BE2C (cell line): ENCODE data around the gene MYCBP2.
"Not testable (repeated sequence)": the region's sequence is repeated elsewhere in the genome, so short reads cannot be mapped to it uniquely, and the experiment has no call there.

ENCODE experiments used
- DNase-seq: peaks from one replicate; pipeline ENCODE4 v3.0.0-alpha.2; 2020
- H3K27me3 ChIP-seq: fragments of 250-450 bp; sonication (Bioruptor Pico); 2 replicates; pipeline ENCODE4 v1.5.1; 2020; ENCODE audit warnings: mild to moderate bottlenecking
- H3K36me3 ChIP-seq: fragments of 250-450 bp; sonication (Bioruptor Pico); 2 replicates; pipeline ENCODE4 v1.5.1; 2020; ENCODE audit warnings: mild to moderate bottlenecking
- H3K4me1 ChIP-seq: fragments of 250-450 bp; sonication (Bioruptor Pico); 2 replicates; pipeline ENCODE4 v1.5.1; 2020
- H3K4me3 ChIP-seq: 2 replicates; pipeline ENCODE4 v1.5.1; 2011; ENCODE audit warnings: low read depth, low read length
- H3K9me3 ChIP-seq: fragments of 250-450 bp; sonication (Bioruptor Pico); 2 replicates; pipeline ENCODE4 v1.5.1; 2020
- CTCF ChIP-seq: IDR thresholded peaks from 2 replicates; pipeline ENCODE4 v1.5.1; 2012; ENCODE audit warnings: mild to moderate bottlenecking, low read depth, low read length

The MYCBP2 gene

GRCh38 chr13:77325371-77325980 lies 1.4 kb downstream of the MYCBP2 start:
- no peak for DNase-seq
- Histone ChIP-seq H3K36me3 (no peaks in the 10 kb centered on the region; the same call in 1 of the 2 replicates), H3K4me3 (peak overlapping the region; percentile 87), H3K9me3 (no peaks in the 10 kb centered on the region), H3K27me3 (no peaks in the 10 kb centered on the region), H3K4me1 (peaks cover 11% of the 10 kb centered on the region)
- no peak for TF ChIP-seq CTCF

GRCh38 chr13:77323858-77324257 lies 3.0 kb downstream of the MYCBP2 start:
- no peak for DNase-seq
- Histone ChIP-seq H3K4me1 (peaks cover 11% of the 10 kb centered on the region), H3K27me3 (no peaks in the 10 kb centered on the region), H3K9me3 (no peaks in the 10 kb centered on the region), H3K36me3 (no peaks in the 10 kb centered on the region; the same call in 1 of the 2 replicates), H3K4me3 (no peak overlapping the region)
- no peak for TF ChIP-seq CTCF

GRCh38 chr13:77319536-77319935 lies 7.4 kb downstream of the MYCBP2 start:
- H3K27me3 ChIP-seq, result no peaks in the 10 kb centered on the region
- DNase-seq, result no peak
- no peak overlapping the region for H3K4me3 ChIP-seq
- peaks cover 3% of the 10 kb centered on the region; the same call in 1 of the 2 replicates for H3K4me1 ChIP-seq
- peaks cover 7% of the 10 kb centered on the region; the same call in 1 of the 2 replicates for H3K36me3 ChIP-seq
- no peak for TF ChIP-seq CTCF
- no peaks in the 10 kb centered on the region; the same call in 1 of the 2 replicates for H3K9me3 ChIP-seq

DNA sequence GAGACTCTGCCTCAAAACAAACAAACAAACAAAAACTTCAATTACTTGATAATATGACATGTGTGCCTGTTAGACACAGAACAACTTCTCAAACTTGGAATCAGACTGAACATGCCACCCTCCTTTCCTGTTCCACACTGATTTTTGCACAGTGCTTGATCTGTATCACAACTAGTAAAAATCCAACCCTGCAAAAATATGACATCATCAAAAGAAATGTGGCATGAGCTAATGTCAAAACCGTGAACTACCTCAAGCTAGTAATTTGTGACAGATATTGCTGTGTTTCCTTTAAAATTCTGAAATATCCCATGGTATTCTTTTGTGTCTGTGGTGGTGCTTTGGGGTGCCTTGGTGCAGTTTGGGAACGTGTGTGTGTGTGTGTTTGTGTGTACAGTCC lies 8.2 kb downstream of the MYCBP2 start:
- TF ChIP-seq CTCF, result no peak
- DNase-seq, result no peak
- H3K9me3 ChIP-seq, result no peaks in the 10 kb centered on the region; the same call in 1 of the 2 replicates
- no peaks in the 10 kb centered on the region for H3K27me3 ChIP-seq
- peaks cover 3% of the 10 kb centered on the region; the same call in 1 of the 2 replicates for H3K4me1 ChIP-seq
- H3K36me3 ChIP-seq, result peaks cover 7% of the 10 kb centered on the region; the same call in 1 of the 2 replicates
- no peak overlapping the region for H3K4me3 ChIP-seq

DNA sequence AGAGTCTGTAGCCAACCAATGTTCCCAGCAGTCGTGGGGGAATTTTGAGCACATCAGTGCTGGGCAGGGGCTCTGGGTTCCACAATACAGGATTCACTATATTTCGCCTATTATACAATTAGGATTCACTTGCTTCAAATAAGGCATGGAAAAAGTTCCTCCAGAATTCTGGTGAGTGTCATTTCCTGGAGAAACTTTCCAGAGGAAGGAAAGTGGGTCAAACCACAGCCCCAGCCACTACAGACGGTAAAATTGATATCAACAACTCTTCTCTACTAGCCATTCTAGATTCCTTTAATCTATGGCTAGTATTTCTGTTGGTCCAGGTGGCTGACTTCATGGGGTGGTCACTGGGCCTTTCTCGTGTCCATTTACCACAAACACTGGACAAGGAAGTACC lies 10.5 kb downstream of the MYCBP2 start:
- Histone ChIP-seq H3K27me3 (no peaks in the 10 kb centered on the region), H3K36me3 (peaks cover 7% of the 10 kb centered on the region; the same call in 1 of the 2 replicates), H3K9me3 (no peaks in the 10 kb centered on the region; the same call in 1 of the 2 replicates), H3K4me3 (no peak overlapping the region), H3K4me1 (peaks cover 3% of the 10 kb centered on the region; the same call in 1 of the 2 replicates)
- DNase-seq, result no peak
- no peak for TF ChIP-seq CTCF

DNA sequence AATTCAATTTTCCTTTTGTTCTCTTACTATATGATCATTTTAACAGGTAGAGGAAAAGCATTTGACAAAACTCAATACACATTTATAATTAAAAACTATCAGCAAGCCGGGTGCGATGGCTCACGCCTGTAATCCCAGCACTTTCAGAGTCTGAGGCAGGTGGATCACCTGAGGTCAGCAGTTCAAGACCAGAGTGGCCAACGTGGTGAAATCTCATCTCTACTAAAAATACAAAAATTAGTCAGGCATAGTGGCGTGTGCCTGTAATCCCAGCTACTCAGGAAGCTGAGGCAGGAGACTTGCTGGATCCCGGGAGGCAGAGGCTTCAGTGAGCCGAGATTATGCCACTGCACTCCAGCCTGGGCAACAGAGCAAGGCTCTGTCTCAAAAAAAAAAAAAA lies 11.4 kb downstream of the MYCBP2 start:
- H3K4me1 ChIP-seq, H3K36me3 ChIP-seq, H3K9me3 ChIP-seq, H3K27me3 ChIP-seq, DNase-seq, H3K4me3 ChIP-seq: not testable (repeated sequence)
